ENCODE measurements around the gene HES5. TPM values are rescaled to one million over a fixed set of nuclear protein-coding genes. Genes with fewer than 3 reads are reported as not detected.

The HES5 gene
- total RNA-seq, 2 experiments from 2014 or later = not detected

- no peak overlapping the region for H2AFZ ChIP-seq (ENCODE audit: low read length)
- no peak overlapping the region for H3K27ac ChIP-seq (ENCODE audit: low read depth, low read length, poor library complexity, severe bottlenecking)
- intact Hi-C loops (cut with micrococcal nuclease; ENCODE audit: unreplicated experiment) = no loop called here
- no peaks in the 10 kb centered on the region for H3K4me1 ChIP-seq (ENCODE audit: insufficient read depth, low read length, poor library complexity, severe bottlenecking)
- CTCF ChIA-PET (ENCODE audit: unreplicated experiment) = no interaction called here
- no peak for TF ChIP-seq CTCF (conservative IDR thresholded peaks at IDR 0.05; ENCODE audit: low read length)
- TF ChIP-seq EZH2phosphoT487 (IDR thresholded peaks at IDR 0.05; ENCODE audit: borderline replicate concordance, low read depth, low read length) = no peak
- H3K9me3 ChIP-seq (ENCODE audit: low read length) = no peaks in the 10 kb centered on the region
- H3K4me2 ChIP-seq (ENCODE audit: low read length) = no peak overlapping the region
- H3K4me3 ChIP-seq (ENCODE audit: low read depth, low read length, poor library complexity, severe bottlenecking) = no peak overlapping the region
- no peaks in the 10 kb centered on the region; the same call in 1 of the 2 replicates for H4K20me1 ChIP-seq (ENCODE audit: insufficient read depth, low read length)
- no TSS peak for BruUV-seq (replicated peaks)
- H3K79me2 ChIP-seq (ENCODE audit: insufficient read depth, low read depth, low read length) = no peaks in the 10 kb centered on the region
- no peak for DNase-seq (ENCODE audit: low spot score)
- POLR2A ChIA-PET = no interaction called here
- H3K36me3 ChIP-seq (ENCODE audit: insufficient read depth, low read length) = peaks cover 90% of the 10 kb centered on the region
- H3K9me2 ChIP-seq (ENCODE audit: insufficient read depth, low read length) = no peaks in the 10 kb centered on the region
These were observed 14.9 kb downstream of the HES5 start for GRCh38 chr1:2514863-2515762.

- H3K27ac ChIP-seq (ENCODE audit: low read depth, low read length, poor library complexity, severe bottlenecking) = no peak overlapping the region
- TF ChIP-seq EZH2phosphoT487 (IDR thresholded peaks at IDR 0.05; ENCODE audit: borderline replicate concordance, low read depth, low read length) (no peak), CTCF (conservative IDR thresholded peaks at IDR 0.05; ENCODE audit: low read length) (no peak)
- H2AFZ ChIP-seq (ENCODE audit: low read length) = no peak overlapping the region
- DNase-seq (ENCODE audit: low spot score) = no peak
- H3K36me3 ChIP-seq (ENCODE audit: insufficient read depth, low read length) = peaks cover 90% of the 10 kb centered on the region
- POLR2A ChIA-PET = no interaction called here
- no peaks in the 10 kb centered on the region for H3K79me2 ChIP-seq (ENCODE audit: insufficient read depth, low read depth, low read length)
- H3K4me1 ChIP-seq (ENCODE audit: insufficient read depth, low read length, poor library complexity, severe bottlenecking) = no peaks in the 10 kb centered on the region
- no peaks in the 10 kb centered on the region for H3K9me2 ChIP-seq (ENCODE audit: insufficient read depth, low read length)
- no peaks in the 10 kb centered on the region; the same call in 1 of the 2 replicates for H4K20me1 ChIP-seq (ENCODE audit: insufficient read depth, low read length)
- no peak overlapping the region for H3K4me2 ChIP-seq (ENCODE audit: low read length)
- CTCF ChIA-PET (ENCODE audit: unreplicated experiment) = no interaction called here
- intact Hi-C loops (cut with micrococcal nuclease; ENCODE audit: unreplicated experiment) = no loop called here
- H3K9me3 ChIP-seq (ENCODE audit: low read length) = no peaks in the 10 kb centered on the region
- no peak overlapping the region for H3K4me3 ChIP-seq (ENCODE audit: low read depth, low read length, poor library complexity, severe bottlenecking)
- no TSS peak for BruUV-seq (replicated peaks)
These were observed 16.0 kb downstream of the HES5 start for GRCh38 chr1:2513939-2514652.
